GM12874 (cell line): ENCODE data around the gene PPFIBP2.

Experiments
- CTCF ChIP-seq: IDR thresholded peaks from 2 replicates; pipeline ENCODE4 v1.5.1; 2011; ENCODE audit warnings: low read depth, mild to moderate bottlenecking, control low read depth, low read length, moderate library complexity; ENCODE audit not compliant: insufficient read depth

Gene PPFIBP2

GRCh38 chr11:7651700-7652099, 137.9 kb downstream of the PPFIBP2 start:
- TF ChIP-seq CTCF, result no peak

GRCh38 chr11:7654195-7654705, 140.5 kb downstream of the PPFIBP2 start:
- no peak for TF ChIP-seq CTCF

GRCh38 chr11:7655253-7656217, 141.7 kb downstream of the PPFIBP2 start:
- no peak for TF ChIP-seq CTCF

GRCh38 chr11:7656704-7657103, 142.9 kb downstream of the PPFIBP2 start:
- TF ChIP-seq CTCF, result no peak

- TF ChIP-seq CTCF, result peak; percentile 20; the same call in 1 of the 2 replicates
These were observed 143.7 kb downstream of the PPFIBP2 start for GRCh38 chr11:7657306-7658025.

GRCh38 chr11:7664867-7665266, 151.1 kb downstream of the PPFIBP2 start:
- TF ChIP-seq CTCF, result no peak

GRCh38 chr11:7665473-7666291, 151.9 kb downstream of the PPFIBP2 start:
- TF ChIP-seq CTCF, result peak; percentile 97
